ENCODE measurements around the gene CSNK2B.

- TF ChIP-seq YY1 (IDR thresholded peaks at IDR 0.05; ENCODE audit: insufficient read depth, insufficient read length) (no peak), ZNF274 (IDR thresholded peaks at IDR 0.05; ENCODE audit: low read depth, low read length) (no peak), SUZ12 (IDR thresholded peaks at IDR 0.05; ENCODE audit: extremely low read depth, insufficient read depth, insufficient read length) (no peak)
Observed at GRCh38 chr6:31643818-31644454, 21.9 kb upstream of the CSNK2B start.
